HG03108 (cell line): ENCODE measurements around the gene SPARC.
"Not testable (repeated sequence)": the region's sequence is repeated elsewhere in the genome, so short reads cannot be mapped to it uniquely, and the experiment has no call there.

ENCODE experiments used
- ATAC-seq: cut with Tn5 transposase; IDR thresholded peaks from one replicate; pipeline ENCODE4 v1.9.1; 2021; ENCODE audit warnings: moderate library complexity; ENCODE audit not compliant: unreplicated experiment

SPARC gene

DNA sequence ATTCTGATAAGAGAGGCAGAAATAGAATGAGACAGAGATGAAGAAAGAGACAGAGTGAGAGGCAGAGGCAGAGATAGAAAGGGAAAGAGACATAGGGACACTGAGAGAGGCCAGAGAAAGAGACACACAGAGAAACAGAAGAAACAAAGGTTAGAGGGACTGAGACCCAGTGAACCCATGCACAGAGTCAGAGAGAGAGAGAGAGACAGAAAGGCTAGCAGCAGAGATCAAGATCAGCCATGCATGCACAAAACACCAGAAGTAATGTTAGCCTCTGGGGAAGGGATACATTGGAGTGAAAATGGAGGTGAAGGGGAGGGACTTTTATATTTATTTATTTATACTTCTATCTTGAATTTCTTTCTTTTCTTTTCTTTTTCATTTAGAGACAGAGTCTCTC, 14.1 kb upstream of the SPARC start:
- peak; percentile 34 for ATAC-seq

DNA sequence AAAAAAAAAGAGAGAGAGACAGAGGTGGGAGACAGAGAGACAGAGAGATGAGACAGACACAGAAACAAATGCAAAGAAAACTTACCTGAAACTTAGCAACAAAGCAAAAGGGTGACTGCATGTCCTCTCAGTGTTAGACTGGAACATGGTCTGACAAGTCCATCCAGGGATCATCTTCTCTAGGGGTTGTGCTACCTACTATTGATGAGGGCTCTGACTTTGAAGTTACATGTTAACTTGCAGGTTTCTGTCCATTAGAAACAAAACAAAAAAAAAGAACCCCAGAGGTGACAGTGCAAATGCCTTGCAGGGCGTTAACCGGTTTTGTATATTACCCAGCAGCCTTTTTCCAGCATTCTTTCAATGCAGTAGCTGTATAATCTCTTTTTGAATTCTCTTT, 13.6 kb upstream of the SPARC start:
- peak; percentile 33 for ATAC-seq

DNA sequence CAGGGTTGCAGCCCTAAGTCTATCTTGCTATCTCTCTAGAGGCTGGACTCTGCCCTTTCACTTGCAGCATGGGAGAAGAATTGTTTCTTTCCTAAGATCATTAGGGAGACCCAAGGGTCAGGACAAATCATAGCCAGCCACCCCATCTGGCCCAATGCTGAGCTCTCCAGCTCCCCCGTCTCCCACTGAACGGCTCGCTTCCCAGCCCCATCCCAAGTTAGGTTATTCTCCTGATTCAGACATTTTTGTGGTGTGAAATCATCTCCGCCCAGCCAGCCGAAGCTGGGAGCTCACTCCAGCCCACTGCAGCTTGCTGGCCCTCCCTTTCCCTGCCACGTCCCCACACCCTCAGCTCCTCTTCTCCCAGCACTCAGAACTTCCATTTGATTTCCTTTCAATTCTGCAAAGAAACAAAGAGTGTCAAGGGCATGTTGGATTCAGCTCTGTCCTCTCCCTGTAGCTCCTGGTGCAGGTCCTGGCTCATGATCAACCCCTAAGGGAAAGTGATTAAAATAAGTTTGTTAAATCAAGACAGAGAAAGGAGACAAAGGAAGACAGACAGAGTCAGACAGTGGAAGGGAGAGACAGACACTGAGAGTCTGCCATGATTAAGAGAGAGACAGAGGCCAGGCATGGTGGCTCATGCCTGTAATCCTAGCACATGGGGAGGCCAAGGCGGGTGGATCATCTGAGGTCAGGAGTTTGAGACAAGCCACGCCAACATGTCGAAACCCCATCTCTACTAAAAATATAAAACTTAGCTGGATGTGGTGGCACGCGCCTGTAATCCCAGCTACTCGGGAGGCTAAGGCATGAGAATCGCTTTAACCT, 12.6 kb upstream of the SPARC start:
- no peak for ATAC-seq

DNA sequence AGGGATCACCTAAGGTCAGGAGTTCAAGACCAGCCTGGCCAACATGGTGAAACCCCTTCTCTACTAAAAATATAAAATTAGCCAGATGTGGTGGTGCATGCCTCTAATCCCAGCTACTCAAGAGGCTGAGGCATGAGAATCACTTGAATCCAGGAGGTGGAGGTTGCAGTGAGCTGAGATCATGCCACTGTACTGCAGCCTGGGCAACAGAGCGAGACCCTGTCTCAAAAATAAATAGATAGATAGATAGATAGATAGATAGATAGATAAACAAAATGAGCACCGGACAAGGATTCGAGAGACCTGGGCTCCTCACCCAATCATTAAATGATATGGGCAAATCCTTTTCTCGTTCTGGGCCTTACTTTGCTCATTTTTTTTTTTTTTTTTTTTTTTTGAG, 11.4 kb upstream of the SPARC start:
- not testable (repeated sequence) for ATAC-seq

DNA sequence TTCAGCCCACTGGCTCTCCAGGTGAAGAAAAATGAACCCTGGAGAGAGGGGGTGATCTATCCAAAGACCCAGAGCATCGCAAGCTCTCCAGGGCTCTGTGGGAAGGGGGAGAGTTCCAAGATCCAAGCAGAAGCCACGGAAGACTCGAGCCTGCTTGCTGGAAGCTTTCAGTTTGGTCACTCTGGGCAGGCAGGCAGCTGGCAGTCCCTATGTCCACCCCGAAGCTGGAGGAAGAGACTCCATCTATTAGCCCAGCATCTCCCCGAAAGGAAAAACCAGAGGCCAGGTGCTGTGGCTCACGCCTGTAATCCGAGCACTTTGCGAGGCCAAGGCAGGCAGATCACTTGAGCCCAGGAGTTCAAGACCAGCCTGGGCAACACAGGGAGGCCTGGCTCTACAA, 10.7 kb upstream of the SPARC start:
- ATAC-seq = no peak

DNA sequence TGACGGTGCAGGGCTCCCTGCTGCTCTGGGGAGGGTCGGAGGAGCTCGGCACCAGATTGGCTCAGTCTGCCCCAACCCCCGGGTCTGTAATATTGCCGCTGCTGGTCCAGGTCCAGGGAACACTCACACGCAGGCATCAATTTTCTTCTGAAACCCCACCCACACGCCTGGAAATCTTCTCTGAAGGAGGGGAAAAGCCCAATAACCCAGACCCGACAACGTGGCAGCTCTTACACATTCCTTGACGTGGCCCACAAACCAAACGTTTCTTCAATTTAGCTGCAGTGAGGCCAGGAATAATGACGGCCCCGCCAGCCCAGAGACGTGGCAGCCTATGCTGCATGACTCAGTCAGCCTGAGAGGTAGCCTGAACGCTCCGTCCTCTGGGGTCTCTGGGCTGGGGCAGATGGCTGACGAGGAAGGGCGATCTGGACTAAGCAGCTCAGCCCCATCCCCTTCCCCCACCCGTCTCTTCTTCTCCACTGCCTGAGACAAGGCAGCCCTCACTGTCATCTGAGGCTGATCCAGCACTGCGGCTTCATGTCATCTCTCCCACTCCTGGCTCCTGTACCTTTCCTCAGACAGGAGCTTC, 9.9 kb upstream of the SPARC start:
- no peak for ATAC-seq

DNA sequence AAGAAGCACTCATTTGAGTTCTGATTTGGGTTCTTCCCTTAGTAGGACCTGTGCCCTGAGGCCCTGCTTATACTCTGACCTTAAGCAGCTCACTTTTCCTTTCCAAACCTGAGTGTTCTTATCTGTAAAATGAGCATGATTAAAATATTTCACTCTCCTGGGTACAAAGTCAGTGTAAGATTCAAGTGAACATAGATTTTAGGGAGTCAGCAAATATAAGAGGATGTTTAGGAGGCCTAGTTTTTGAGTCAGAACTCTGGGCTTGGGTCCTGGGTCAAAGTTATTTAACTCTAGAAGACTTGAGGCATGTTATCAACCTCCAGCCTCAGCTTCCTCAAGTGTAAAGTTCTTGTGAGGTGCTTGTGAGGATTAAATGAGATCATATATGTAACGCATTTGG, 8.7 kb upstream of the SPARC start:
- no peak for ATAC-seq

DNA sequence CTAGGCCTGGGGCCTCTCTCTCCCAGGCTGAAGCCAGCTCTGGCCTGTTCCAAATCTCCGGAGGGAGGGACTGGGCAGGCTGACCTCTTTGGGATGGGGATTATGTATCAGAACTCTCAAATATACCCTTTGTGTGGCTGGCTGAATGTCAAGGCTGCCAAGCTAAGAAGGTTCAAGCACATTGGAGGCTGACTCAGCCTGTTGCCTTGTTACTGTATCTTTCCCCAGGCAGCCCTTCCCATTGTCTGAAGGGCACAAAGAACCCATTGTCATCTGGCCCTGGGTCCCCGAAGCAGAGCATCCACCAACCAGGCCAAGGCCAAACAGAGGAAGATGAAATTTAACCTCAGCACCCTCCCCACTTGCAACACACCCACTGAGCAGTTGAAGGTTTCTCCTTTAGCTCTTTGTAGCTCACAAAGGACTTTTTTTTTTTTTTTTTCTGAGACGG, 7.3 kb upstream of the SPARC start:
- ATAC-seq = no peak

DNA sequence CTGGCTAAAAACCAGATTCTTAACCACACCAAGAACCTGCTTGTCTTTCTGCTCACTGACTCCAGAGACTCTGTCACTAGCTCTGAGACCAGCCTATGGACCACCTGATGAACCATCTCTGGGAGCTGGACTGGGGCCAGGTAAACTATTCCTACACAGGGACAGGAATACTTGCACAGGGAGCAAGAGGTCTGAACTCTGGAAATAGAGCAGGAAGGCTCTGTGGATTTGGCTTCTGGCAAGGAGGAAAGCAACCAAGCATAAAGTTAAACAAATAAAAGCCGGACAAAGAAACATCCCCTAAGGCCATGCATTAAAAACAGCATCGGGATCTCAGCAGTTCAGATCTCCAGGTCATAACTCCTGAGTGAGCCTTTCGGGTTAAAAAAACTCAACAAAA, 5.6 kb upstream of the SPARC start:
- ATAC-seq = no peak

DNA sequence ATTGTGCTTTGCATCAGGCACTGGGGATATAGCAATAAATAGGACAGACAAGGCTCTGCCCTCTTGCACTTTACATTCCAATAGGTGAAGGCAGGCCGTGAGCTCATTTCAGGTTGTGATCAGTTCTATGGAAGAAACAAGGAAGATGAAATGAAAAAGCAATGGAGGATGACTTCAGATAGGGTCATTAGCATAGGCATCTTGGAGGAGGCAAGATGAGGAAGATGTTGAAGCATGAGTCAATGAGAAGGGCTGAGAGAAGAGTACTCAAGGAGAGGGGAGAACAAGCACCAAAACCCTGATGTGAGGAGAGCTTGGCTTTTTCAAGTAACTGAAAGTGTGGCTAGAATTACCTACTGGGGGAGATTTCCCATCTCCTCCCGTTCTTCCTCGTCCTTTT, 5.0 kb upstream of the SPARC start:
- ATAC-seq = no peak

DNA sequence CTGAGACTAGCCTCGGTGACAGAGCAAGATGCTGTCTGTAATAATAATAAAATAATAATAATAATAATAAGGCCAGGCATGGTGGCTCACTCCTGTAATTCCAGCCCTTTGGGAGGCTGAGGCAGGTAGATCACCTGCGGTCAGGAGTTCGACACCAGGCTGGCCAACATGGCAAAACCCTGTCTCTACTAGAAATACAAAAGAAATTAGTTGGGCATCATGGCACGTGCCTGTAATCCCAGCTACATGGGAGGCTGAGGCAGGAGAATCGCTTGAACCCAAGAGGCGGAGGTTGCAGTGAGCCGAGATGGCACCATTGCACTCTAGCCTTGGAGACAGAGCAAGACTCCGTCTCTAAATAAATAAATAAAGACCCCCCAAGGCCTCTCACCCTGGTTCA, 2.9 kb upstream of the SPARC start:
- not testable (repeated sequence) for ATAC-seq

DNA sequence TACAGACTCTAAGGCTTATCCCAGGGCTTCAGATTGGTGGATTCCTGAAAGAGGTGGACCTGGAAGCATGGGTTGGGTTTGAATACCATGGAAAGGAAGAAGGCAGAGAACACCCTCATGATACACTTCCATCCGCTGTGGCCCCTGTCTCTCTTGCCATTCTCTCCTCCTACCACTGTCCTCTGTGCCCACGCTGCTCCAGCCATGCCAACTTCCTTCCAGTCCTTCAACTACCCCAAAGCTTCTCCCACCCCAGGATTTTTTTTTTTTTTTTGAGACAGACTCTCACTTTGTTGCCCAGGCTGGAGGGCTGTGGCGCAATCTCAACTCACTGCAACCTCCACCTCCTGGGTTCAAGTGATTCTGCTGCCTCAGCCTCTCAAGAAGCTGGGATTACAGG, 1.7 kb upstream of the SPARC start:
- ATAC-seq = no peak

DNA sequence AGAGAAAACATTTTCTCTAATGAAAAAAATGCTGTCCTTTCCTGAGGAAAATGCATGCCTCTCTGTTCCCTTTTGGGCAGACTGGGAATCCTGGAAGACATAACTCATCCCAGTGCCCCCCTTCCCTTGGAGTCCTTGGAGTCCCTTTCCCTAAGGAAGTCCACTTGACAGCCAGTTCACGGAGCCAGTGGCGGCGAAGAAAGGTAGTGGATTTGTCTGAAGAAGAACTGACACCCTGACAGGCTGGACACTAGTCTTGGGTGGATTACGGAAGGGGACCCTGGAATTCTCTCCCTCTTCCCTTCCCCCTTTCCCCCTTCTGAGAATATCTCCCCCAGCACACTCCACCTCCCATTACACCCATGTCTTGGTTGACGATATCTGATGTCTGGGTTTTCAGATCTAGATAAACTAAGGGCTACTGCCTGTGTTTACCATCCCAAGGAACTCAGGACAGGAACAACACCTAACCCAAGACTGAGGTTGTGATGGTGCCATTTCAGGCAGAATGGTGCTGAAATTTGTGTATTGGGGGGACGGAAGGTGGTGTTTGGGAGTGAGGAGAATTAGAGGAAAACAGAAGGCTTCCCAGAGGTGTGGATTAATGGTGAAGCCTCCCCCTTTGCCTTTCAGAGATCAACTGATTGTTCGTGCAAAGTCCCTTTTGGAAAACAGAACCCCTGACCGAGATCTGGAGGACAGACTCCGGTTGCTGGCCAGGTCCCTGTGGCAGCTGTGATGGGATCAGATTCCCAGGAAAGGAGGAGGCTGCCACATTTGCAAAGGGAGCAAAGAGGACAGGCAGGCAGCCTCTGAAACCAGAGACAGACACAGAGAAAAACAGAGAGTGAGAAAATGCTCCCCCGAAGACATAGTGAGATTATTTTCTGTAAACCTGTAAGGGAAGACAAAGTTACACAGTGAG, 704 bp downstream of the SPARC start:
- no peak for ATAC-seq

DNA sequence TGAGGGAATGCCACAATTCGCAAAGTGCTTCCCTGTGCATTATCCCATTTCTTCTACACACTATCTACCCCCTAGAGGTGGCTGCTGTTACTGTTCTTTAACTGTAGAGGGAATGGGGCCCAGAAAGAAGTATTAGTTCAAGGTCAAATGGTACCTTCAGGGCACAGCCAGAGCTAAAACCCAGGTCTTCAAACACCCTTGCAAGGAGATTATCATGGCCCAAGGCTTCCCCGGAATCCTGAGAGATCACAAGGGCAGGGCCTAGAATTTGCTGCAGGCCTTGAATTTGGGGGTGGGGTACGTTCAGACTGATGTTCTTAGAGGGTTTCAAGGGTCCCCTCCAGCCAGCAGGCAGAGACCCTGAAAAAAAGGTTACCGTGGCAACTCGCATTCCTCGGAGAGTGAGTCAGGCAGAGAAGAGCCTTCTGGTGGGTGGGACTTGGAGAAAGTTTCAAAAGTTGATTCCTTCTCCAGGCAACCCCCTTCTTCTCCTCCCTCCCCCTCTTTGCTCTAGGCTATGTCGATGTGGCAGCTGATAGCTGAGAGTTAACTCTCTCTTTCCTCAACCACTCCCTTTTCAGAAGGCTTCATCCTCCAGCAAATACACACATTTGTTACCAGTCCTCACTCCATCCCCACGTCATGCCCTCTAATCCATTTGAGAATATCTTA, 1.9 kb downstream of the SPARC start:
- no peak for ATAC-seq

DNA sequence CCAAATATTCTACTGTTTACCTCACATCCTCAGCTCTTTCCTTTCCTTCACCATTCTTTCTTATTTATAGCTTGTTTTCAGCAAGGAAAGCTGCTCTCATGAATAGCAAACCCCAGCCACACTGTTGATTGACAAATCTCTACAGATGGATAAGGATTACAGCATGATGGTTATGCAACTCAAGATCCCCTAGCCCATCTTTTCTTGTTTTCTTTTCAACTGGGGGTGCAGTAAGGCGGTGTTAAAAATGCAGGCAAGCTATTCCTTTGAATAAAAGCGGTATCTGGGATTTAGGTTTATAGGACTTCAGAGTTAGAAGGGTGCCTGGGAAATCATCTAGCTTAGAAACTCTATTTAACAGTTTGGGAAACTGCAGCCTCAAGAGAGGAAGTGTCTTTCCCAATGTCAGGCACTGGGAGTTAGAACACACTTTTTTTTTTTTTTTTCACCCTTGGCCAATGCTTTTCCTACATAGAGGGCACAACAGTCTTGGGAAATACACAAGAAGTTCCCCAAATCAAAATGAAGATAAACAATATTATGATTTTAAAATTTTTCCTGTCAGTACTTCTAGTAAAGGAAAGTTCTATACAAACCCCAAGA, 2.6 kb downstream of the SPARC start:
- no peak for ATAC-seq

DNA sequence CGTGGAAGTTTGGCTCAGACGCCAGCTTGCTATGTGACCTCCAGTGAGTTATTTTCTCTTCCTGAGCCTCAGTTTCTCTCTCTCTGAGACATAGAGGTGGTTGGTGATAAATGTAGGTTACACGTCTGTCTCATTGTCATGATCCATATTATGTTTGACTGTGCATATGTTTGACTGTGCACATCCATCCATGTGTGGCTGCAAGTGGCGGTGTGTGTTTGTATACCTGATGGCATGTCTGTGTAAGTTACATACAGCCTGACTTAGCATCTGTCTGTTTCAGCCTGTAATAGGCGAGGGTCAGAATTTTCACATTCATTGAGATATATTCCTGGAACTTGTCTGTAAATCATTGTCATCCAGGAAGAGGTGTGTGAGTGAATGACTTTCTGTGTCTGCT, 3.3 kb downstream of the SPARC start:
- ATAC-seq = no peak

DNA sequence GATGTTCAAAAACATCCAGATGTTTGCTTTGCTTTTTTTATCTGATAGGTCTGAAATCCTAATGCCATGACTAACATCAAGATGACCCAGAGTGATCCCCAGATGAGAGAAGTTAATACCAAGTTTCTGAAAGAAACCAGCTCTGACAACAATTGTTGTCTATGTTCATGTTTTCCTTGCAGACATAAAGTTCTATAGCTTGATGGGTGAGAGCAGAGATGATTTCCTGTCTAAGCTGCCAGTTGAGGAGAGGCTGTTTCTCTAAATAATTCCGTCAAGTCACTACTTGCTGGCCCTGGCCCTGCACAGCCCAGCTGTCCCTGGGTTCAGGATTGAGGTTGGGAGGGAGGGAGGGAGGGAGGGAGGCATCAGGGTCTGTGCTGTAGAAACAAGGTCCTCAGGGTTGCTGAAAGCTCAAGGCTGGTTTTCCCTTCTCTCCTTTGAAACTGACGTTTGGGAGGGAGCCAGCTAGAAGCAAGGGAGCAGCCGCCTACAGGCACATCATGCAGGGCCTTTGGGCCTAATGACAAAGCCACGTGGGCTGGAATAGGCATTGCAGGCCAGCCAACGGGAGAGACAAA, 3.9 kb downstream of the SPARC start:
- no peak for ATAC-seq

DNA sequence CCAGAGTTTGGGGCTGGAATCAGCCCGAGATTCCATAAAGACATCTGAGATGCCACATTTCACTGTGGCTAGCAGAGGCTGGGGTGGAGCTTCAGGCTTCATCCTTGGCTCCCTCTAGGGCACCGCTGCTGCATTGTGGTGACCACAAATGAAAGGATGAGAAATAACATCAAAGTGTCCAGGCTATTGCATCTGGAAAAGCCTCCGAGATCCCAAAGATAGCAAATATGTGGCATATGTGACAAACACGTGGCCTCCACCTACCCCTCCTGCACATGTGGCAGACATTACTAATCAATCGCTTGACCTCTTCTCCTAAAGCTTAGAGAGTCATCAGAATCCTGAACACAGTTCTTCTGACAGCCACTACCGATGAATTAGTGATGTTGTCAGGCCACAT, 4.5 kb downstream of the SPARC start:
- no peak for ATAC-seq

DNA sequence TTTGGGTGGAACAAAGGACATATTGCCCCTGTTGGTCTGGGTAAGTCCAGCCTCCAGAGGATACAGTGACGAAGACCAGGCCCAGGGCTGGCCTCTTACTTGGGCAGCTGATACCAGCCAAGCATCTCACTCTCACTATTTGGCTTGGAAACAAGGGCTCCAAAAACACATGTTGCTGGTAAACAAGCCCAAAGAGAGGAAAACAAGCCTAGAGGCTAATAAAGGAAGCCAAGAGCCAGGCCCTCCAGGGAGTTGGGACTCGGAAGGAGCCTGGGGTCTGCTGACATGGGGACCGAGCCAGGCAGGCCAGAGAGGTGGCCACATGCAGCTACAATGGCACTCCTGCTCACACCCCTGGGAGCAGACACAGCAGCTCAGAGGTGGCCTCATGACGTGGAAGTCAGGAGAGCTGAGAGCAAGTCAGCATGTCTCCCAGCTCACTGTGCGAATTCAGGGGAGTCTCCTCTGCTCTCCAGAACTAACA, 5.7 kb downstream of the SPARC start:
- no peak for ATAC-seq

DNA sequence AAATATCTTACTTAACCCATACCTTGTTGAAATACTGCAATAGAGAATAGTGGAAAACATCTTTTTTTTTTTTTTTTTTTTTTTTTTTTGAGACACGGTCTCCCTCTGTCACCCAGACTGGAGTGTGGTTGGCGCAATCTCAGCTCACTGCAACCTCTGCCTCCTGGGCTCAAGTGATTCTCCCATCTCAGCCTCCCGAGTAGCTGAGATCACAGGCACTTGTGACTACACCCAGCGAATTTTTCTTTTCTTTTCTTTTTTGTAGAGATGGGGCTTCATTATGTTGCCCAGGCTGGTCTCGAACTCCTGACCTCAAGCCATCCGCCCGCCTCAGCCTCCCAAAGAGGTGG, 6.6 kb downstream of the SPARC start:
- ATAC-seq = not testable (repeated sequence)
